ENCODE data around the gene FCRL5.
"Not testable (repeated sequence)": the region's sequence is repeated elsewhere in the genome, so short reads cannot be mapped to it uniquely, and the experiment has no call there.

The FCRL5 gene

DNA sequence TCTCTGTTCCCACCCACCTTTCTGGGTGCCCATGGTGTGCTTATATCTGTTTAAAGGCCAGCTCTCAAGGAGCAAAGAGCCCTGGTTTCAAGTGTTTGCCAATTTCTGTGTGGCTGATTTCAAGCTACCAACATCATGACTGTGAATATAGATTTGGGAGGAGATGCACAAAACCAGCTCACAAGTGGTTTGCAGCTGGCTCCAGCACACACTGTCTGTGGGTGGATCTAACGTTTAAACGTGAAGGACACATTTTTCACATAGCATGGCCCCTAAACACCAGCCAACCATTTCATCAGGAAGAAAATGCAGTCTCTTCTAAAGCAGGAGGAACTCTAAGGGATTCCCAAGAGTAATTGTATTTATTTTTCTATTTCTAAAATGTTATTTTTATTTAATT lies 65.2 kb downstream of the FCRL5 start:
- no peak for DNase-seq

- not testable (repeated sequence) for DNase-seq
Measured at GRCh38 chr1:157486400-157486799, 65.9 kb downstream of the FCRL5 start.

GRCh38 chr1:157485793-157486192 lies 66.5 kb downstream of the FCRL5 start:
- DNase-seq, result no peak

- DNase-seq, result no peak
Measured at GRCh38 chr1:157484573-157484972, 67.7 kb downstream of the FCRL5 start.

GRCh38 chr1:157483635-157484034 lies 68.7 kb downstream of the FCRL5 start:
- no peak for DNase-seq

GRCh38 chr1:157482717-157483116 lies 69.6 kb downstream of the FCRL5 start:
- DNase-seq, result no peak

GRCh38 chr1:157482174-157482573 lies 70.1 kb downstream of the FCRL5 start:
- no peak for DNase-seq

DNA sequence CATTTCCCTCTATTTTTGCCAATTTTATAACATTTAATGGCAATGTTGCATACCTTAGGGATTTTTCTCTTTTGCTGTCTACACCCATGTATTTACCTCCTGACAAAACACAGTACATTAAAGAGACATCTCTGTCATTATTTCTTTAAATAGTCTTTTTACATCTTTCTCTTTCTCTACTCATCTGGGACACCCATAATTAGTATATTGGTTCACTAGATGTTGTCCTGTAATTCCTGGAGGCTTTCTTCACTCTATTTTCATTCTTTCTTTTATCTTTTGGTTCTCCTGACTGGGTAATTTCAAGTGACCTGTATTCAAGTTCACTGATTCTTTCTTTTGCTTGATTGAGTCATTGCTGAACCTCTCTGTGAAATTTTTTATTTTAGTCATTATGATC lies 74.3 kb downstream of the FCRL5 start:
- DNase-seq, result no peak

- DNase-seq, result no peak
Measured at GRCh38 chr1:157477419-157477818, 74.9 kb downstream of the FCRL5 start.

GRCh38 chr1:157472959-157473358 lies 79.4 kb downstream of the FCRL5 start:
- no peak for DNase-seq

- DNase-seq, result no peak
Measured at GRCh38 chr1:157472056-157472701, 80.1 kb downstream of the FCRL5 start.

- DNase-seq, result no peak
Measured at GRCh38 chr1:157471531-157471930, 80.8 kb downstream of the FCRL5 start.

GRCh38 chr1:157469752-157470675 lies 82.3 kb downstream of the FCRL5 start:
- DNase-seq, result no peak

DNA sequence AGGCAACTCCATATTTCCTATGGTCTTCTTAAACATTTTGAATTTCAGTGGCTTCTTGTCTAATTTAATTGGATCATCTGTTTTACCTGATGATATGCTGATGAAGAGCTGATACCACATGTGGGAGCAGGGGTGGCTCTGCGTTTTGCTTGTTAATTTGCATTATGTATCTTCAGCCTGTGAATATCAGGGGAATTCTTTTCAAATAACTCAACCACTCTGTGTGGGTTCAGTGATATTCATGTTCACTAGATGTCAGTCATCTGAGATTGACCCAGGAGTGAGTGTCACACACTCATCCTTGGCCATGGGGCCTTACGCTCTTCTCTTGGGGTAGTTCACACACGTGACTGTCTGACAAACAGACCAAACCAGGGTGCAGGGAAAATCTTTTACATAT lies 83.0 kb downstream of the FCRL5 start:
- DNase-seq, result no peak

GRCh38 chr1:157466011-157466410 lies 86.3 kb downstream of the FCRL5 start:
- no peak for DNase-seq

All from stimulated activated CD4-positive, alpha-beta T cell treated with anti-CD3 and anti-CD28 coated beads, Interleukin-2, amount 100 ng/mL, for 48 hours (primary cell).